ENCODE results near the gene BHMT2.

The BHMT2 gene

GRCh38 chr5:79070350-79070667 lies 742 bp downstream of the BHMT2 start:
- H3K27ac Mint-ChIP-seq: no peak overlapping the region
- H3K9me3 Mint-ChIP-seq: peaks cover 25% of the 10 kb centered on the region
- H3K36me3 Mint-ChIP-seq (ENCODE audit: low read depth): peaks cover 4% of the 10 kb centered on the region
- DNase-seq: no peak
- peaks cover 4% of the 10 kb centered on the region for H3K27me3 Mint-ChIP-seq (ENCODE audit: low read depth, poor library complexity)
- no peak overlapping the region for H3K4me3 Mint-ChIP-seq
- no peaks in the 10 kb centered on the region for H3K4me1 Mint-ChIP-seq
- TF ChIP-seq, protein P1, sequence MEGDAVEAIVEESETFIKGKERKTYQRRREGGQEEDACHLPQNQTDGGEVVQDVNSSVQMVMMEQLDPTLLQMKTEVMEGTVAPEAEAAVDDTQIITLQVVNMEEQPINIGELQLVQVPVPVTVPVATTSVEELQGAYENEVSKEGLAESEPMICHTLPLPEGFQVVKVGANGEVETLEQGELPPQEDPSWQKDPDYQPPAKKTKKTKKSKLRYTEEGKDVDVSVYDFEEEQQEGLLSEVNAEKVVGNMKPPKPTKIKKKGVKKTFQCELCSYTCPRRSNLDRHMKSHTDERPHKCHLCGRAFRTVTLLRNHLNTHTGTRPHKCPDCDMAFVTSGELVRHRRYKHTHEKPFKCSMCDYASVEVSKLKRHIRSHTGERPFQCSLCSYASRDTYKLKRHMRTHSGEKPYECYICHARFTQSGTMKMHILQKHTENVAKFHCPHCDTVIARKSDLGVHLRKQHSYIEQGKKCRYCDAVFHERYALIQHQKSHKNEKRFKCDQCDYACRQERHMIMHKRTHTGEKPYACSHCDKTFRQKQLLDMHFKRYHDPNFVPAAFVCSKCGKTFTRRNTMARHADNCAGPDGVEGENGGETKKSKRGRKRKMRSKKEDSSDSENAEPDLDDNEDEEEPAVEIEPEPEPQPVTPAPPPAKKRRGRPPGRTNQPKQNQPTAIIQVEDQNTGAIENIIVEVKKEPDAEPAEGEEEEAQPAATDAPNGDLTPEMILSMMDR (IDR thresholded peaks at IDR 0.05): no peak

DNA sequence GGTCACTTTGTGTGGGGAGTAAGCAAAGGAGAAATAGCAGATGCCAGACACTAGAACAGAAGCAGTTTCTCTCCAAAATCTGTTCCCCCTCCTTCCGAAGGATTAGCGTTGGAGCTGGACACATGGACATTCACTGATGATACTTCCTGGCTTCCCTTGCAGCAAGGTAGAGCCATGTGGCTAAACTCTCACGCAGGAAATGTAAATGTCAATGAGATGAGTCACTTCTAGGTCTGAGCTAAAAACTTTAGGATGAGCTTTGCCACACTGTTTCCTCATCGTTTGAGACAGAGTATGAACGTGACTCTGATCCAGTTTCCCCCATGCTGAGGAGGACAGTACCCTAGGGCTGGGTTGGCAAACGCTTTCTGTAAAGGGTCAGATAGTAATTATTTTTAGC lies 5.1 kb downstream of the BHMT2 start:
- no peak overlapping the region for H3K4me3 Mint-ChIP-seq
- TF ChIP-seq, protein P1 (IDR thresholded peaks at IDR 0.05): no peak
- peaks cover 4% of the 10 kb centered on the region for H3K36me3 Mint-ChIP-seq (ENCODE audit: low read depth)
- peaks cover 34% of the 10 kb centered on the region for H3K9me3 Mint-ChIP-seq
- peaks cover 11% of the 10 kb centered on the region for H3K27me3 Mint-ChIP-seq (ENCODE audit: low read depth, poor library complexity)
- peaks cover 15% of the 10 kb centered on the region for H3K4me1 Mint-ChIP-seq
- DNase-seq: no peak
- no peak overlapping the region for H3K27ac Mint-ChIP-seq

GRCh38 chr5:79075646-79076426 lies 6.3 kb downstream of the BHMT2 start:
- no peak for DNase-seq
- Mint-ChIP-seq H3K4me1 (peaks cover 15% of the 10 kb centered on the region), H3K27ac (no peak overlapping the region), H3K9me3 (peaks cover 34% of the 10 kb centered on the region), H3K36me3 (ENCODE audit: low read depth) (peaks cover 4% of the 10 kb centered on the region), H3K27me3 (ENCODE audit: low read depth, poor library complexity) (peaks cover 11% of the 10 kb centered on the region), H3K4me3 (no peak overlapping the region)
- TF ChIP-seq, protein P1 (IDR thresholded peaks at IDR 0.05): no peak

GRCh38 chr5:79076819-79077218 lies 7.3 kb downstream of the BHMT2 start:
- Mint-ChIP-seq H3K4me3 (no peak overlapping the region), H3K4me1 (peaks cover 15% of the 10 kb centered on the region)
- no peak for DNase-seq

GRCh38 chr5:79077680-79078365 lies 8.3 kb downstream of the BHMT2 start:
- peaks cover 15% of the 10 kb centered on the region for H3K4me1 Mint-ChIP-seq
- H3K9me3 Mint-ChIP-seq: peaks cover 30% of the 10 kb centered on the region
- H3K27me3 Mint-ChIP-seq (ENCODE audit: low read depth, poor library complexity): peaks cover 7% of the 10 kb centered on the region
- TF ChIP-seq, protein P1 (IDR thresholded peaks at IDR 0.05): no peak
- H3K36me3 Mint-ChIP-seq (ENCODE audit: low read depth): no peaks in the 10 kb centered on the region
- H3K27ac Mint-ChIP-seq: peak overlapping the region; percentile 0
- DNase-seq: no peak
- H3K4me3 Mint-ChIP-seq: no peak overlapping the region

More at GRCh38 chr5:79076819-79077218, 7.3 kb downstream of the BHMT2 start:
- Mint-ChIP-seq H3K27ac (no peak overlapping the region), H3K36me3 (ENCODE audit: low read depth) (peaks cover 4% of the 10 kb centered on the region), H3K9me3 (peaks cover 34% of the 10 kb centered on the region), H3K27me3 (ENCODE audit: low read depth, poor library complexity) (peaks cover 7% of the 10 kb centered on the region)
- TF ChIP-seq, protein P1 (IDR thresholded peaks at IDR 0.05): no peak
